Measurements from ENCODE around the gene DMRTA2.

DNA sequence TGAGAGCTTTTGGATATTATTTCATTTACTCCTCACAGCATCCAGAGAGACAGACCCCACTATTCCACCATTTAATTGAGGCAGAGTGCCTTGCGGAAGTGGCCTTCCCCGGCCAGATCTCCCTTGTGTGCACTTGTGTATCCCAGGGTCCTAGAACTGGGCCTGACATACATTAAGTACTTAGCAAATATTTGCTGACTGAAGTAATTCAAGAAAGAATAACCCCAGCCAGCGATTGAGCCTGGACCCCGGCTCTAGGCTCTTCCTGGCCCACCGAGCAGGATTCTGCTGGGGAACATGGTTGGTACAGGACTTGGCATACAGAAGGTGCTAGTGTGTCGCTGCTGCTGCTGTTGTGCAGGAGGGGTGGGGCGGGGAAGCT is 8.4 kb downstream of the DMRTA2 start:
- TF ChIP-seq, protein P1, sequence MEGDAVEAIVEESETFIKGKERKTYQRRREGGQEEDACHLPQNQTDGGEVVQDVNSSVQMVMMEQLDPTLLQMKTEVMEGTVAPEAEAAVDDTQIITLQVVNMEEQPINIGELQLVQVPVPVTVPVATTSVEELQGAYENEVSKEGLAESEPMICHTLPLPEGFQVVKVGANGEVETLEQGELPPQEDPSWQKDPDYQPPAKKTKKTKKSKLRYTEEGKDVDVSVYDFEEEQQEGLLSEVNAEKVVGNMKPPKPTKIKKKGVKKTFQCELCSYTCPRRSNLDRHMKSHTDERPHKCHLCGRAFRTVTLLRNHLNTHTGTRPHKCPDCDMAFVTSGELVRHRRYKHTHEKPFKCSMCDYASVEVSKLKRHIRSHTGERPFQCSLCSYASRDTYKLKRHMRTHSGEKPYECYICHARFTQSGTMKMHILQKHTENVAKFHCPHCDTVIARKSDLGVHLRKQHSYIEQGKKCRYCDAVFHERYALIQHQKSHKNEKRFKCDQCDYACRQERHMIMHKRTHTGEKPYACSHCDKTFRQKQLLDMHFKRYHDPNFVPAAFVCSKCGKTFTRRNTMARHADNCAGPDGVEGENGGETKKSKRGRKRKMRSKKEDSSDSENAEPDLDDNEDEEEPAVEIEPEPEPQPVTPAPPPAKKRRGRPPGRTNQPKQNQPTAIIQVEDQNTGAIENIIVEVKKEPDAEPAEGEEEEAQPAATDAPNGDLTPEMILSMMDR (IDR thresholded peaks at IDR 0.05; ENCODE audit: low read depth, low read length): no peak
- TF ChIP-seq POLR2A (IDR thresholded peaks at IDR 0.05; ENCODE audit: extremely low read depth, insufficient read length) (no peak), MYC (IDR thresholded peaks at IDR 0.05; ENCODE audit: low read depth, low read length) (no peak)
- TF ChIP-seq, protein P2, sequence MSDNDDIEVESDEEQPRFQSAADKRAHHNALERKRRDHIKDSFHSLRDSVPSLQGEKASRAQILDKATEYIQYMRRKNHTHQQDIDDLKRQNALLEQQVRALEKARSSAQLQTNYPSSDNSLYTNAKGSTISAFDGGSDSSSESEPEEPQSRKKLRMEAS (IDR thresholded peaks at IDR 0.05; ENCODE audit: low read depth, low read length): no peak

Measured in NB4 (cell line).